Prostate gland (tissue), 2 donors: Measurements from ENCODE around the gene USP40. TPM values are rescaled to one million over a fixed set of nuclear protein-coding genes. Genes with fewer than 3 reads are reported as not detected.

ENCODE experiments used
- DNase-seq: peaks from one replicate; pipeline ENCODE4 v3.0.0-alpha.2; 2019; ENCODE audit warnings: low spot score
- H3K27ac ChIP-seq, 2 donors: fragments of 200-600 bp; sonication (generic); 2 replicates each; pipeline ENCODE4 v1.5.1; 2017 to 2019
- H3K27me3 ChIP-seq: fragments of 200-600 bp; sonication (generic); replicated peaks from 2 replicates; pipeline ENCODE4 v1.5.1; 2019; ENCODE audit not compliant: insufficient read depth
- H3K36me3 ChIP-seq, 2 donors: fragments of 200-600 bp; sonication (generic); 1 replicate in 1 of 2; 2 replicates in 1 of 2; pipeline versions ENCODE4 v1.5.1 to v1.8.1; 2017 to 2019
- H3K4me1 ChIP-seq: fragments of 200-600 bp; sonication (generic); replicated peaks from 2 replicates; pipeline ENCODE4 v1.5.1; 2019
- H3K4me3 ChIP-seq, 2 donors: fragments of 200-600 bp; sonication (generic); 2 replicates each; pipeline ENCODE4 v1.5.1; 2017 to 2019
- H3K9me3 ChIP-seq: fragments of 200-600 bp; sonication (generic); 2 replicates; pipeline ENCODE4 v1.5.1; 2017
- CTCF ChIP-seq, 4 experiments: fragments of 200-600 bp in 2 of 4; fragments of 450-650 bp in 2 of 4; sonication (generic) in 2 of 4; IDR thresholded peaks; 1 replicate in 3 of 4; 2 replicates in 1 of 4; pipeline ENCODE4 v1.5.1; 2016 to 2019; ENCODE audit warnings: antibody characterized with exemption in 4 of 4, mild to moderate bottlenecking in 2 of 4, moderate library complexity in 2 of 4
- POLR2A ChIP-seq: fragments of 450-650 bp; IDR thresholded peaks from one replicate; pipeline ENCODE4 v1.6.1; 2016; ENCODE audit warnings: antibody characterized with exemption, mild to moderate bottlenecking
- POLR2AphosphoS5 ChIP-seq: sonication (generic); formaldehyde crosslinking; IDR thresholded peaks from one replicate; pipeline ENCODE4 v1.6.1; 2017; ENCODE audit warnings: antibody characterized with exemption
- WGBS: methylation state at CpG from one replicate; pipeline ENCODE4 v1.1.5; 2018; 5-methylcytosine and 5-hydroxymethylcytosine counted together
- intact Hi-C: fragments of 100-400 bp; cut with DNase I; formaldehyde crosslinking; loops from one replicate; pipeline ENCODE4 v1.14.2; 2022
- total RNA-seq, 2 donors: library from RNA; depleted of rRNA; stranded (reverse); fragments of >200 nt; gene quantifications; one replicate each; pipeline ENCODE4 v1.1.0, GENCODE V29; 2016

The USP40 gene
- total RNA-seq, 2 donors from 2014 or later, result 45.1 to 50.2 TPM

DNA sequence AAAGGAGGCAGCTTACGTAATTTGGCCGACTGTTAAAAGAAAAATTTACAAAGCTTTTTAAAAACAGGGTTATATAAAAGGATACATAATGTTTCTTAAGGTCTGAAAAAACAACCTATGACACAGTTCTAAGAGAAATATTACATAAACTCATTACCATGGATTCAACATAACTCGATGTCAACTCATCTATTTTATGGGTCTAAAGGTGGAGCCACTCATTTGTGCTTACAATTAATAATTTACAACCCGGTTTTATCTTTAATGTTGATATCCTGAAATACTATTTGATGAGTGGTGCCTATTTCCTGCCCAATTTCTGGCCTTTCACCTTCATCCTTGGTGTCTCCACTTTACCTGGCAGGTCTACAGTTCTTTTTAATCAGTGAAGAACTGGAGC is 15.1 kb downstream of the USP40 start:
- WGBS, result 66% methylated on average over 4 of the region's 4 CpGs
- H3K36me3 ChIP-seq, result no peaks in the 10 kb centered on the region
- no peaks in the 10 kb centered on the region for H3K4me1 ChIP-seq

DNA sequence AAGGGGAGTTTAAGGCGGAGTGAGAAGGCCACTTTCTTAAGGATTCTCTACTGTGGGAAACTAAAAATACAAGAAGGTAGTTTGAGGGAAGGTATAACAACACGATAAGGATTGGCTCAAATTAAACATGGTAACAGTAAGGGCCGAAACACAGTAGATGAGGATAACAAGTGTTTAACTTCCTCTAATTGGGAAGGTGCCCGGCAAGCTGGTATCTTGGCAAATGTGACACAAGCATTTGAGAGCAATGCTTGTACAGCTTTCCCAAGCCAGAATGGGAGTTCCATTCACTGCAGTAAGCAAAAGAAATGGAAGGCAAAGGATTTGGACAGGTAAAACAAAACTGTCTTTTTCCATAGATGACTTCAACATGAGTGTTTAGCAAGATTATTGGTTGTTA is 19.8 kb downstream of the USP40 start:
- H3K27me3 ChIP-seq, result no peaks in the 10 kb centered on the region
- H3K9me3 ChIP-seq, result no peaks in the 10 kb centered on the region
- no peak for DNase-seq
- H3K4me3 ChIP-seq, result no peak overlapping the region
- TF ChIP-seq POLR2A, result no peak
- TF ChIP-seq CTCF (IDR thresholded peaks at IDR 0.05), result no peak
- TF ChIP-seq POLR2AphosphoS5, result no peak
- no peaks in the 10 kb centered on the region for H3K4me1 ChIP-seq
- H3K36me3 ChIP-seq, result no peaks in the 10 kb centered on the region
- H3K27ac ChIP-seq, result no peak overlapping the region
- 87% methylated on average over 4 of the region's 4 CpGs for WGBS
- intact Hi-C loops, result no loop called here

More for the DNA sequence above, 15.1 kb downstream of the USP40 start:
- no peak for DNase-seq
- Histone ChIP-seq H3K27ac (no peak overlapping the region), H3K4me3 (no peak overlapping the region), H3K27me3 (no peaks in the 10 kb centered on the region), H3K9me3 (no peaks in the 10 kb centered on the region)
- intact Hi-C loops, result no loop called here
- TF ChIP-seq POLR2AphosphoS5, result no peak
- no peak for TF ChIP-seq POLR2A
- no peak for TF ChIP-seq CTCF (IDR thresholded peaks at IDR 0.05)

GRCh38 chr2:233546101-233546500 is 20.5 kb downstream of the USP40 start:
- no peaks in the 10 kb centered on the region for H3K4me1 ChIP-seq
- no peak for DNase-seq
- H3K27me3 ChIP-seq, result no peaks in the 10 kb centered on the region
- no peak overlapping the region for H3K27ac ChIP-seq
- no peaks in the 10 kb centered on the region for H3K9me3 ChIP-seq
- TF ChIP-seq CTCF (IDR thresholded peaks at IDR 0.05), result no peak
- TF ChIP-seq POLR2A, result no peak
- TF ChIP-seq POLR2AphosphoS5, result no peak
- intact Hi-C loops, result no loop called here
- no peak overlapping the region for H3K4me3 ChIP-seq
- no peaks in the 10 kb centered on the region for H3K36me3 ChIP-seq

GRCh38 chr2:233544200-233544610 is 22.4 kb downstream of the USP40 start:
- 94% methylated on average over 5 of the region's 5 CpGs for WGBS

More at GRCh38 chr2:233544200-233544610, 22.4 kb downstream of the USP40 start:
- H3K36me3 ChIP-seq, result no peaks in the 10 kb centered on the region
- H3K9me3 ChIP-seq, result no peaks in the 10 kb centered on the region
- no peak for DNase-seq
- intact Hi-C loops, result no loop called here
- H3K4me3 ChIP-seq, result no peak overlapping the region
- H3K27ac ChIP-seq, result no peak overlapping the region
- no peaks in the 10 kb centered on the region for H3K27me3 ChIP-seq
- TF ChIP-seq CTCF (IDR thresholded peaks at IDR 0.05), result no peak
- no peak for TF ChIP-seq POLR2A
- TF ChIP-seq POLR2AphosphoS5, result no peak
- H3K4me1 ChIP-seq, result no peaks in the 10 kb centered on the region
